Measurements from ENCODE around the gene CASP5.
"Not testable (repeated sequence)": the region's sequence is repeated elsewhere in the genome, so short reads cannot be mapped to it uniquely, and the experiment has no call there.

GRCh38 chr11:104972924-104973323 is 50.0 kb downstream of the CASP5 start:
- TF ChIP-seq PHF8 (IDR thresholded peaks at IDR 0.05; ENCODE audit: borderline replicate concordance, low read depth); RAD21 (conservative IDR thresholded peaks at IDR 0.05 in 1 of 2, IDR thresholded peaks at IDR 0.05 in 1 of 2): not testable (repeated sequence)

All from A549 (cell line).